Parathyroid adenoma (tissue), 2 donors: ENCODE data around the gene ST3GAL3.
"Not testable (repeated sequence)": the region's sequence is repeated elsewhere in the genome, so short reads cannot be mapped to it uniquely, and the experiment has no call there.

ENCODE experiments used
- H2AFZ ChIP-seq: fragments of 300-600 bp; sonication (generic); one replicate; pipeline ENCODE4 v1.7.0; 2017; ENCODE audit warnings: antibody characterized with exemption, mild to moderate bottlenecking
- H3K27ac ChIP-seq: fragments of 300-600 bp; sonication (generic); one replicate; pipeline ENCODE4 v1.7.0; 2017
- H3K27me3 ChIP-seq: fragments of 300-600 bp; sonication (generic); one replicate; pipeline ENCODE4 v1.7.0; 2017; ENCODE audit warnings: low read length; ENCODE audit not compliant: control insufficient read depth, insufficient read depth
- H3K36me3 ChIP-seq: fragments of 300-600 bp; sonication (generic); one replicate; pipeline ENCODE4 v1.7.0; 2017; ENCODE audit warnings: low read length; ENCODE audit not compliant: control insufficient read depth, insufficient read depth
- H3K4me1 ChIP-seq: fragments of 300-600 bp; sonication (generic); one replicate; pipeline ENCODE4 v1.7.0; 2017; ENCODE audit warnings: control low read depth
- H3K4me2 ChIP-seq: fragments of 300-600 bp; sonication (generic); one replicate; pipeline ENCODE4 v1.7.0; 2017; ENCODE audit warnings: low read length
- H3K4me3 ChIP-seq: fragments of 300-600 bp; sonication (generic); one replicate; pipeline ENCODE4 v1.7.0; 2017; ENCODE audit warnings: low read depth, low read length
- H3K79me2 ChIP-seq: fragments of 300-600 bp; sonication (generic); one replicate; pipeline ENCODE4 v1.7.0; 2017; ENCODE audit warnings: control low read depth
- H3K9ac ChIP-seq: fragments of 300-600 bp; sonication (generic); one replicate; pipeline ENCODE4 v1.7.0; 2017; ENCODE audit warnings: mild to moderate bottlenecking
- H3K9me3 ChIP-seq: fragments of 300-600 bp; sonication (generic); one replicate; pipeline ENCODE4 v1.7.0; 2017; ENCODE audit warnings: low read length; ENCODE audit not compliant: control insufficient read depth
- CTCF ChIP-seq: fragments of 300-600 bp; sonication (generic); IDR thresholded peaks from one replicate; pipeline ENCODE4 v1.7.0; 2017; ENCODE audit warnings: antibody characterized with exemption, mild to moderate bottlenecking
- donor health status: primary hyperparathyroidism.

ST3GAL3 gene

GRCh38 chr1:43832255-43832654 lies 124.9 kb downstream of the ST3GAL3 start:
- no peaks in the 10 kb centered on the region for H3K79me2 ChIP-seq
- H3K9ac ChIP-seq: no peak overlapping the region
- no peak overlapping the region for H3K27ac ChIP-seq
- peaks cover 12% of the 10 kb centered on the region for H3K4me1 ChIP-seq
- no peak overlapping the region for H3K4me2 ChIP-seq
- H3K27me3 ChIP-seq: no peaks in the 10 kb centered on the region
- no peaks in the 10 kb centered on the region for H3K36me3 ChIP-seq
- H3K9me3 ChIP-seq: no peaks in the 10 kb centered on the region
- no peak for TF ChIP-seq CTCF
- H3K4me3 ChIP-seq: no peak overlapping the region
- H2AFZ ChIP-seq: no peak overlapping the region

- no peak overlapping the region for H3K4me3 ChIP-seq
- no peak for TF ChIP-seq CTCF
- H3K27me3 ChIP-seq: no peaks in the 10 kb centered on the region
- no peaks in the 10 kb centered on the region for H3K79me2 ChIP-seq
- no peak overlapping the region for H2AFZ ChIP-seq
- H3K9ac ChIP-seq: no peak overlapping the region
- no peaks in the 10 kb centered on the region for H3K36me3 ChIP-seq
- no peak overlapping the region for H3K27ac ChIP-seq
- H3K9me3 ChIP-seq: no peaks in the 10 kb centered on the region
- peaks cover 12% of the 10 kb centered on the region for H3K4me1 ChIP-seq
- no peak overlapping the region for H3K4me2 ChIP-seq
Measured at GRCh38 chr1:43832998-43833397, 125.7 kb downstream of the ST3GAL3 start.

DNA sequence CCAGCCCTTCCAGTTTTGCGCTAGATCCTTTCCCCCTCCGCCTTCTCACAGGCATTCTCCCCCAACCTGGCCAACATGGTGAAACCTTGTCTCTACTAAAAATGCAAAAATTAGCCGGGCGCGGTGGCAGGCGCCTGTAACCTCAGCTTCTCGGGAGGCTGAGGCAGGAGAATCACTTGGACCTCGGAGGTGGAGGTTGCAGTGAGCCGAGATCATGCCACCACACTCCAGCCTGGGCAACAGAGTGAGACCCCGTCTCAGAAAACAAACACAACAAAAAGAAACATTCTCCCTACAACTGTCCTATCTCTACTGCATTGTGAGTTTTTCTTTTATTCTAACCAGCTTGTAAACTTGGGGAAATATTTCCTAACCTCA lies 126.6 kb downstream of the ST3GAL3 start:
- H3K9ac ChIP-seq, H2AFZ ChIP-seq, H3K27ac ChIP-seq, H3K79me2 ChIP-seq, H3K36me3 ChIP-seq, H3K4me3 ChIP-seq, H3K27me3 ChIP-seq, H3K9me3 ChIP-seq, H3K4me2 ChIP-seq: not testable (repeated sequence)
- H3K4me1 ChIP-seq: peaks cover 12% of the 10 kb centered on the region

- no peak overlapping the region for H2AFZ ChIP-seq
- H3K27ac ChIP-seq: peak overlapping the region; percentile 4
- H3K36me3 ChIP-seq: no peaks in the 10 kb centered on the region
- H3K9me3 ChIP-seq: no peaks in the 10 kb centered on the region
- H3K4me1 ChIP-seq: peaks cover 12% of the 10 kb centered on the region
- no peak overlapping the region for H3K4me3 ChIP-seq
- H3K27me3 ChIP-seq: no peaks in the 10 kb centered on the region
- no peak for TF ChIP-seq CTCF
- H3K9ac ChIP-seq: no peak overlapping the region
- H3K79me2 ChIP-seq: no peaks in the 10 kb centered on the region
- H3K4me2 ChIP-seq: no peak overlapping the region
Measured at GRCh38 chr1:43834280-43835081, 127.1 kb downstream of the ST3GAL3 start.

- no peak overlapping the region for H3K4me3 ChIP-seq
- no peak overlapping the region for H3K27ac ChIP-seq
- H3K79me2 ChIP-seq: no peaks in the 10 kb centered on the region
- H3K36me3 ChIP-seq: no peaks in the 10 kb centered on the region
- no peak overlapping the region for H3K4me2 ChIP-seq
- H3K9me3 ChIP-seq: no peaks in the 10 kb centered on the region
- no peak overlapping the region for H3K9ac ChIP-seq
- H3K27me3 ChIP-seq: no peaks in the 10 kb centered on the region
- no peak for TF ChIP-seq CTCF
- H3K4me1 ChIP-seq: peaks cover 12% of the 10 kb centered on the region
- H2AFZ ChIP-seq: no peak overlapping the region
Measured at GRCh38 chr1:43835082-43836021, 128.0 kb downstream of the ST3GAL3 start.
